Measurements from ENCODE around the gene CCDC177.

- TF ChIP-seq CTCF (IDR thresholded peaks at IDR 0.05) (no peak), POLR2A (IDR thresholded peaks at IDR 0.05) (no peak)
Measured at GRCh38 chr14:69553252-69553651, 21.4 kb downstream of the CCDC177 start.

All from esophagus squamous epithelium (tissue), 4 donors.